Superior temporal gyrus (tissue), 1 donor: ENCODE results near the gene POU6F2.
"Not testable (repeated sequence)": the region's sequence is repeated elsewhere in the genome, so short reads cannot be mapped to it uniquely, and the experiment has no call there.

ENCODE experiments used
- DNase-seq: peaks from one replicate; pipeline ENCODE4 v3.0.0-alpha.2; 2016; ENCODE audit errors: extremely low spot score

Gene POU6F2

GRCh38 chr7:39304668-39305405 is 327.1 kb downstream of the POU6F2 start:
- no peak for DNase-seq

- DNase-seq = no peak
Measured at GRCh38 chr7:39306016-39306570, 328.4 kb downstream of the POU6F2 start.

- no peak for DNase-seq
Measured at GRCh38 chr7:39310699-39311098, 333.0 kb downstream of the POU6F2 start.

- DNase-seq = no peak
Measured at GRCh38 chr7:39312254-39312989, 334.7 kb downstream of the POU6F2 start.

GRCh38 chr7:39313376-39313775 is 335.7 kb downstream of the POU6F2 start:
- DNase-seq = no peak

GRCh38 chr7:39313974-39314373 is 336.3 kb downstream of the POU6F2 start:
- no peak for DNase-seq

GRCh38 chr7:39317107-39317506 is 339.4 kb downstream of the POU6F2 start:
- DNase-seq = no peak

GRCh38 chr7:39317896-39318295 is 340.2 kb downstream of the POU6F2 start:
- DNase-seq = no peak

- no peak for DNase-seq
Measured at GRCh38 chr7:39321245-39321644, 343.5 kb downstream of the POU6F2 start.

GRCh38 chr7:39321909-39322498 is 344.3 kb downstream of the POU6F2 start:
- DNase-seq = no peak

- DNase-seq = no peak
Measured at GRCh38 chr7:39324139-39324760, 346.5 kb downstream of the POU6F2 start.

GRCh38 chr7:39331607-39332006 is 353.9 kb downstream of the POU6F2 start:
- DNase-seq = not testable (repeated sequence)

GRCh38 chr7:39332142-39332541 is 354.4 kb downstream of the POU6F2 start:
- no peak for DNase-seq

- DNase-seq = no peak
Measured at GRCh38 chr7:39333701-39334100, 356.0 kb downstream of the POU6F2 start.

- DNase-seq = no peak
Measured at GRCh38 chr7:39336442-39336841, 358.7 kb downstream of the POU6F2 start.

- DNase-seq = no peak
Measured at GRCh38 chr7:39338716-39339115, 361.0 kb downstream of the POU6F2 start.

- no peak for DNase-seq
Measured at GRCh38 chr7:39339591-39339990, 361.9 kb downstream of the POU6F2 start.

GRCh38 chr7:39341083-39341482 is 363.4 kb downstream of the POU6F2 start:
- DNase-seq = no peak

- DNase-seq = no peak
Measured at GRCh38 chr7:39342763-39343162, 365.1 kb downstream of the POU6F2 start.

- DNase-seq = no peak
Measured at GRCh38 chr7:39349452-39350123, 371.9 kb downstream of the POU6F2 start.

GRCh38 chr7:39353615-39354376 is 376.1 kb downstream of the POU6F2 start:
- DNase-seq = no peak
